Subcutaneous adipose tissue (tissue), 4 donors: Measurements from ENCODE around the gene RBBP8NL. TPM values are rescaled to one million over a fixed set of nuclear protein-coding genes. Genes with fewer than 3 reads are reported as not detected.

ENCODE experiments used
- CTCF ChIP-seq: fragments of 450-650 bp; IDR thresholded peaks from one replicate; pipeline ENCODE4 v1.5.1; 2016; ENCODE audit warnings: low read depth, mild to moderate bottlenecking, control low read depth, antibody characterized with exemption, moderate library complexity
- total RNA-seq, 4 donors: library from RNA; depleted of rRNA; stranded (reverse); fragments of >200 nt; gene quantifications; one replicate each; pipeline ENCODE4 v1.1.0, GENCODE V29; 2016

Gene RBBP8NL
- total RNA-seq, 4 donors from 2014 or later = not detected

- TF ChIP-seq CTCF = no peak
Observed at GRCh38 chr20:62363920-62364851, 63.2 kb downstream of the RBBP8NL start.

DNA sequence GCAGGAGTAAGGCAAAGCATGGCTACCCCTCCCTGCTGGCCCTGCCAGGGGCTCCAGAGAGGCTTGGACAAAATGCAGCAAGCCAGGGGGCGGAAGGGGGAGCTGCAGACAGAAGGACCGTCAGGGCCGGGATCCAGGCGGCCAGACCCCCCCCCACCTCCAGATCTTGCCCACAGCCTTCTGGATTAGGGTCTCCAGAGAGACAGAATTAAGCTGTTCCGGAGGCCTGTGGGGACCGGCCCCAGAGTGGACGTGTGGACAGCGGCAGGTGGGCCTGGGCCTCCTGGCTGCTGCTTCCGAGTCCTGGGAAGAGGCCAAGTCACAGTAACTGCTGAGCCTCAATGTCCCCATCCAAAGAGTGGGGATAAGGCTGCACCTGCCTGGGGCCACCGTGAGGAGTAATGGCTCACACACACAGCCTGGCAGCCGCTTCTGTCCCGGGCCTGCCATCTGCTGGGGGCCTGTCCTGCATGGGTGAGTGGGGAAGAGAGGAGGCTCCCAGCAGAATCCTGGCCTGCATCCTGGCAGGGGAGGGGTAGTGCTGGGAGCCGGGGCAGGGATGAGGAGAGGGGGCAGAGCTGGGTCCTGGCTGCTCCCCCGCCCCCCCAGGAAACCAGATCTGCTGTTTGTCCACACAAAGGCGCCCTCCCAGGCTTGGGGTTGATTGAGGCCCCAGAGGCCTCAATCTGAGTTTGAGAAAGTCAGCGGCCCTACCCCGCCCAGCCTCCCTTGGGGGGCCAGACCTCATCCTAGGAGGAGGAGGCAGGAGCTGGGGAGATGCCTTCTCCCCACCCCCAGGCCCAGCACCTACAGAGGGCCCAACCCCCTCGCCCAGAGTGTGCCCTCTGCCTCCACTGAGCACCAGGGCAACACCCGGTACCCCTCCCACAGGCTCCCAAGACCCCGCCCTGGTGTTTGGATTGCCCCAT, 64.1 kb downstream of the RBBP8NL start:
- no peak for TF ChIP-seq CTCF

GRCh38 chr20:62362590-62362940, 64.8 kb downstream of the RBBP8NL start:
- no peak for TF ChIP-seq CTCF

- no peak for TF ChIP-seq CTCF
Observed at GRCh38 chr20:62361799-62362589, 65.3 kb downstream of the RBBP8NL start.

DNA sequence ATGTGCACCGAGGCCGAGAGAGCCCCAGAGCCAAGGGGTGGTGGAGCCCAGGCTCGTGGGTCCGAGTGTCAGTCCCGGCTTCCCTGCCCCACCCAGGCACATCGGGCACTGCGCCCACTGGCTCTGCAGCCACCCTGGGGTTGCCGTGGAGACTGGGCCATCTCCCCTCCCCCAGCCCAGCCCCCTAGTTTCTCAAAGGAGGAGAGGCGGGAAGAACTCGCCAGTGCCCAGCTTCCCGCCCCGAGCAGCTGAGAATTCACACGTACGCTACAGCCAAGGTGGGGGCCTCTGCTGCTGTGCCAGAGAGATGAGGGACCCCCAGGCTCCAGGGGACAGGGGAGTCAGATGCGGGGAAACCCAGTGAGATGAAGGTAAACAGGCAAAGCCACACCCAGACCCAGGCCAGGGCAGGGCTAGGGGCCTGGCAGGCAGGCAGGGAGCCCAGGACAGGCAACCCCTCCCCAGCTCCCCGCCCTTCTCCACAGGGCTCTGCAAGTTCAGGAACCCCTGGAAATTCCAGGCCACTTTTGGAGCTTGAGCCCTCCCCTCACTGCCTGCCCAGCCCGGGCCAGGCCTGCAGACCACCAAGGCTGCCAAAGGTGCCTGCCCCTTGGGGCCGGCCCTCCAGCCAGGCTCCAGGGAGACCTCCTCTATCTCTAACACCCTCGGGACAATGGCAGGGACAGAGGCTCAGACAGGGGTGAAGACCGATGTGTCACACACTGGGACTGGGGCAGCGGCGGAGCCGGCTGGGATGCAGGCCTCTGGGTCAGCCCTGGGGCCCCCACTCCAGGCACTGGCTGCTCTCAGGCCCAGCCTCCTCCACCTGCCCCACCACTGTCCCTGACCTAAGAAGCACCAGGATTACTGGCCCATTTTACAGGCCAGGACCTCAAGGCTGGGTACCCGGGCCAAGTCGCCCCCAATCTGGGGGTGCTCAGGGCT, 66.2 kb downstream of the RBBP8NL start:
- no peak for TF ChIP-seq CTCF

Other genes with a start within 250 kb of the RBBP8NL start
- gene MTG2, start 244.5 kb downstream of the RBBP8NL start, total RNA-seq = 10 to 100 TPM; 17.0 to 26.1 (median 22.6) TPM
- not detected for gene HRH3, start 207.3 kb downstream of the RBBP8NL start, total RNA-seq
- 10 to 100 TPM; 25.3 to 43.1 (median 27.6) TPM for gene OSBPL2, start 189.0 kb downstream of the RBBP8NL start, total RNA-seq
- gene ADRM1, start 124.5 kb downstream of the RBBP8NL start, total RNA-seq = 100 to 1,000 TPM in 2 of 4 donors, 10 to 100 TPM in 2; 78.5 to 141 (median 101) TPM
- 100 to 1,000 TPM in 1 of 4 donors, 10 to 100 TPM in 3; 14.1 to 131 (median 34.5) TPM for gene LAMA5, start 60.2 kb downstream of the RBBP8NL start, total RNA-seq
- 1,000 to 10,000 TPM; 1,888 to 3,001 (median 2,521) TPM for gene RPS21, start 40.4 kb downstream of the RBBP8NL start, total RNA-seq
- gene CABLES2, start 20.3 kb downstream of the RBBP8NL start, total RNA-seq = 1 to 10 TPM; 1.1 to 2.4 (median 1.7) TPM
- not detected for gene GATA5, start 48.5 kb upstream of the RBBP8NL start, total RNA-seq
- 10 to 100 TPM in 3 of 4 donors, 1 to 10 TPM in 1; 9.0 to 38.5 (median 28.3) TPM for gene SLCO4A1, start 215.0 kb upstream of the RBBP8NL start, total RNA-seq